GM21367 (cell line): ENCODE measurements around the gene PLET1.

Experiments used
- ATAC-seq: cut with Tn5 transposase; IDR thresholded peaks from one replicate; pipeline ENCODE4 v1.9.1; 2021; ENCODE audit not compliant: unreplicated experiment

The PLET1 gene

GRCh38 chr11:112285841-112286311, 25.2 kb upstream of the PLET1 start:
- no peak for ATAC-seq

GRCh38 chr11:112281726-112282125, 21.1 kb upstream of the PLET1 start:
- ATAC-seq = no peak

- peak; percentile 77 for ATAC-seq
Observed at GRCh38 chr11:112280268-112281126, 19.8 kb upstream of the PLET1 start.

GRCh38 chr11:112279901-112280267, 19.2 kb upstream of the PLET1 start:
- peak; percentile 41 for ATAC-seq

- no peak for ATAC-seq
Observed at GRCh38 chr11:112278803-112279202, 18.1 kb upstream of the PLET1 start.

- ATAC-seq = no peak
Observed at GRCh38 chr11:112277941-112278340, 17.3 kb upstream of the PLET1 start.

GRCh38 chr11:112277029-112277428, 16.4 kb upstream of the PLET1 start:
- ATAC-seq = no peak

- ATAC-seq = no peak
Observed at GRCh38 chr11:112274007-112274783, 13.5 kb upstream of the PLET1 start.

GRCh38 chr11:112273066-112273465, 12.4 kb upstream of the PLET1 start:
- no peak for ATAC-seq

GRCh38 chr11:112271242-112271641, 10.6 kb upstream of the PLET1 start:
- no peak for ATAC-seq

GRCh38 chr11:112270551-112271180, 10.0 kb upstream of the PLET1 start:
- no peak for ATAC-seq

- no peak for ATAC-seq
Observed at GRCh38 chr11:112269139-112269538, 8.5 kb upstream of the PLET1 start.

GRCh38 chr11:112268406-112268805, 7.7 kb upstream of the PLET1 start:
- ATAC-seq = no peak

GRCh38 chr11:112267188-112267591, 6.5 kb upstream of the PLET1 start:
- no peak for ATAC-seq

GRCh38 chr11:112266410-112266778, 5.7 kb upstream of the PLET1 start:
- no peak for ATAC-seq

- no peak for ATAC-seq
Observed at GRCh38 chr11:112265659-112266409, 5.2 kb upstream of the PLET1 start.

GRCh38 chr11:112255067-112255720, 5.5 kb downstream of the PLET1 start:
- ATAC-seq = no peak

- ATAC-seq = no peak
Observed at GRCh38 chr11:112253605-112254242, 6.9 kb downstream of the PLET1 start.

GRCh38 chr11:112249871-112250610, 10.6 kb downstream of the PLET1 start:
- ATAC-seq = no peak
